HG02840 (cell line): ENCODE measurements around the gene PSMD1.
"Not testable (repeated sequence)": the region's sequence is repeated elsewhere in the genome, so short reads cannot be mapped to it uniquely, and the experiment has no call there.

Experiments used
- ATAC-seq: cut with Tn5 transposase; IDR thresholded peaks from one replicate; pipeline ENCODE4 v1.9.1; 2021; ENCODE audit warnings: mild to moderate bottlenecking, moderate library complexity, moderate number of reproducible peaks; ENCODE audit not compliant: unreplicated experiment, low FRiP score

The PSMD1 gene

DNA sequence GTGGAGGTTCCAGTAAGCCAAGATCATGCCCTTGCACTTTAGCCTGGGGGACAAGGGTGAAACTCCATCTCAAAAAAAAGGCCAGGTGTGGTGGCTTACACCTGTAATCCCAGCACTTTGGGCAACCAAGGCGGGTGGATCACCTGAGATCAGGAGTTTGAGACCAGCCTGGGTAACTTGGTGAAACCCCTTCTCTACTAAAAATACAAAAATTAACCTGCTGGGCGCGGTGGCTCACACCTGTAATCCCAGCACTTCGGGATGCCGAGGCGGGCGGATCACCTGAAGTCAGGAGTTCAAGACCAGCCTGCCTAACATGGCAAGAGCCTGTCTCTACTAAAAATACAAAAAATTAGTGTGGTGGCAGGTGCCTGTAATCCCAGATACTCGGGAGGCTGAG is 84.1 kb downstream of the PSMD1 start:
- not testable (repeated sequence) for ATAC-seq

DNA sequence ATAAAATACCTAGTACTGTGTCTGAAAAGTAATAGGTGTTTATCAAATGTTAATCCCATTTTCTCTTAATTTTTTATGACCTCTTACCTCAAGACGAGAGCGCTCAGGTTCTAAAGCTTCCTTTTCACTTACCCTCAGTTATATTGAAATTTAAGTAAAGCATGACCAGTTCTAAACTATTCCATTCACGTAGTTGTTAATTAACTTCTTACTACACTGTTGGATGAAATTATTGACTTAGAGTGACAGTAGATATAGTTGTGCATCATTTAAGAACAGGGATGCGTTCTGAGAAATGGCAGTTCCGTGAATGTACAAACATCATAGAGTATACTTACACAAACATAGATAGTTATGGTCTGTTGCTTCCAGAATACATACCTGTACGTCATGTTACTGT is 88.2 kb downstream of the PSMD1 start:
- no peak for ATAC-seq

DNA sequence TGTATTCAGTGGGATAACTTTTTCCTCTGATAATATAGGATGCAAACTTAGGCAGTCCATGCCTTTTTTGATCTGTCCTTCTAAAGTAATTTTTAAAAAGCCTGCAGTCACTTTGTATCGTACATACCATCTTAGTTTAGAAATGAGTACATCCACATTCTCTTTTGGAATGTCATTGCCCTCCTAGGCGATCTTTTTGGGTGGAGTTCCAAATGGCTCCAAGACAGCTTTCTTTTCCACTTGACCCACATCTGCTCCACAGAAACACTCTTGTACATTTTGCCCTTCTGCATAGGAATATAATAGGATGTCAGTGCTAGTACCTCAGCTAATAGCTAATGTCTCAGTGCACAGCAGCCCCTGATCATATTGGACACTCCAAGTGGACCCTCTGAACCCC is 90.0 kb downstream of the PSMD1 start:
- ATAC-seq, result no peak

DNA sequence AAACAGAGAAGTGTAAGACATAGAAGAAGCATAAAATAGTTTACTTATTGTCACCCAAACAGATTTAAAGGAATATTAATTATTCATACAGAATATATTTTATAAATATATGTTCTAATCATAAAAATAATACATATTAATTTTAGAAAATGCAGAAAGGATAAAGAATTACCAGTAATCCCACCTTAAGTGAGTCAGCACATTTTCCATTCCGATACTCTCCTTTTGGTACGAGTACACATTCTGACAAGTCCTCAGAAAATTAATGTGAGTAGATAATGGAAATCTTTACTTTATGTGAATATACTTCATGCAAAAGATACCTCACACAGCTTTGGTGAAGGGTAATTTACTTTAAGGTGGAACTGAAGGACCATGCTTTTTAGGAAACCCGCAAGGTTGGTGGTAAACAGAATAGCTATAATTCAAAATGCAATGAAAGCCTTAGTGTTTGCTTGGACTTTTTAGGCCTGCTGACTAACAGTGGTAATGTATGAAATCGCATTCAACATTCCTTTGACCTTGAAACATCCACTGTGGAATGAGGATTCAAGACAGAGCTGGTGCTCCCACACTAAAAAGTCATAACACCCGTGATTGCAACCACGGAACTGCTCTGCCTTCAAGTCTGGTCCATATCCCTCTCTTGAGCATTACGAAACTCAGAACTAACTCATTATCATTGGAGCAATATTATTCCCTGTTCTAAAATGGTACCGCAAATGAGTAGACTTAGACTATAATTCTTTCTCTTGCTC is 96.3 kb downstream of the PSMD1 start:
- ATAC-seq, result no peak

DNA sequence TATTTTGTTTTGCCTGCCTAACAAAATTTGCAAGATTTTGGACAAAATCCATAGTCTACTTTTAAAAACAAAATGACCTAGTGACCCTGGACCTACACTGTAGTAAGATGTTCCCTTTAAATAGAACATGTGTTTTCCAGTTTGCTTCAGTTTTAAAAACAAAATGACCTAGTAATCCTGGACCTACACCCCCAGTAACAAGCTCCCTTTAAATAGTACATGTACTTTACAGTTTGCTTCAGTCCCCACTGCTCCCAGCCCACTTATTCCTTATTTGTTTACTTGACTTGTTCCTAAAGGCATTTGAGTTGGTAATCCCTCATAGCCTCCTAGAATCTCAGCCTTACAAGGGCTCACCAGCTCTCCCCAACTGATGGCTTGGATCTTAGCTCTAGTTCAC is 102.6 kb downstream of the PSMD1 start:
- no peak for ATAC-seq

- ATAC-seq, result no peak
Measured at GRCh38 chr2:231160701-231161100, 104.0 kb downstream of the PSMD1 start.

GRCh38 chr2:231161252-231161839 is 104.7 kb downstream of the PSMD1 start:
- ATAC-seq, result no peak

- ATAC-seq, result no peak
Measured at GRCh38 chr2:231161877-231162329, 105.2 kb downstream of the PSMD1 start.

GRCh38 chr2:231163011-231163410 is 106.3 kb downstream of the PSMD1 start:
- ATAC-seq, result no peak

DNA sequence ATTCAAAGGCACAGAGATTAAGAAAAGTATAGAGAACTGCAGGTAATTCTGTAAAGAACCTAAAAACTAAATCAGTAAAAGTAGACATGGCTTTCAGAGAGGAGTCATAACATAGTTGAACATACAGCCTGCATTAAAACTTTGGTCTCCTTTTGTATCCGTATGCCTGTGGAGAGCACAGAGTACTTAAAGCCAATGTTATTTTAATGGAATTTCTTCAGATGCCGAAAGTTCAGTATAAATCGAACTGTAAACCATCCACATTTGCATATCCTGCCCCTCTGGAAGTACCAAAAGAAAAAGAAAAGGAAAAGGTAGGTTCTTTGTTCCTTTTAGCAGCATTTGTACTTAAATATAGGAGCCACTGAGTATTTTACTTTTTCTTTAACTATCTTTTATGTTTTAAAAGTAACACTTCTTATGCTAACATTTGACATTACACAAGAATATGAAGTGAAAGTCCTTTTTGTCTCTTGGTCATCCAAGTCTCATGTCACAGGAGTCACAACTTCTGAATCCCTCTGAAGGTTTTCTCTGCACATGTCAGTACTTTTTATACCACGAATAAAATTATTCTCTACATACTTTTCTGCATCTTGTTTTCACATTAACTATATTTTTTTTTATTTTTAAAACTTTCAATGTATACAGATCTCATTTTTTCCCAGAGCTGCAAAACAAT is 106.9 kb downstream of the PSMD1 start:
- ATAC-seq, result no peak

DNA sequence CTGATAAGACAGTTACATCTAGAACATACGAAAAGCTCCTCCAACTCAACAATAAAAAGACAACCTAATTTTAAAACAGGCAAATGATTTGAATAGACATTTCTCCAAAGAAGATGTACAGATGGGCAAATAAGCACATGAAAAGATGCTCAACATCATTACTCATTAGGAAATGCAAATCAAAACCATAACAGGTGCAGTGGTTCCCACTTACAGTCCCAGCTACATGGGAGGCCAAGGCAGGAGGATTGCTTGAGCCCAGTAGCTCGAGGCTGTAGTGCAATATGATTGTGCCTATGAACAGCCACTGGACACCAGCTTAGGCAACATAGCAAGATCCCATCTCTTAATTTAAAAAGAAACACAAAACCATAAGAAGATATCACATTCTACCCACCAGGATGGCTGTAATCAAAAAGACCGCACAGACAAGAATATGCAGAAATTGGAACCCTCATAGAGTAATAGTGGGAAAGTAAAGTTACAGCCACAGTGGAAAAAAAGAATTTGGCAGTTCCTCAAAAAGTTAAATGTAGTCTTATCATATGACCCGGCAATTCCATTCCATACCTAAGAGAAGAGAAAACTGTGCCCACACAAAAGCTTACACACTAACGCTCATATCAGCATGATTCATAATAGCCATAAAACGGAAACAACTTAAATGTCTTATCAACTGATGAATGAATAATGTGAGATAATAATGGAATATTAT is 111.2 kb downstream of the PSMD1 start:
- ATAC-seq, result no peak

- no peak for ATAC-seq
Measured at GRCh38 chr2:231168460-231169139, 111.9 kb downstream of the PSMD1 start.

- ATAC-seq, result no peak
Measured at GRCh38 chr2:231169488-231169887, 112.8 kb downstream of the PSMD1 start.

DNA sequence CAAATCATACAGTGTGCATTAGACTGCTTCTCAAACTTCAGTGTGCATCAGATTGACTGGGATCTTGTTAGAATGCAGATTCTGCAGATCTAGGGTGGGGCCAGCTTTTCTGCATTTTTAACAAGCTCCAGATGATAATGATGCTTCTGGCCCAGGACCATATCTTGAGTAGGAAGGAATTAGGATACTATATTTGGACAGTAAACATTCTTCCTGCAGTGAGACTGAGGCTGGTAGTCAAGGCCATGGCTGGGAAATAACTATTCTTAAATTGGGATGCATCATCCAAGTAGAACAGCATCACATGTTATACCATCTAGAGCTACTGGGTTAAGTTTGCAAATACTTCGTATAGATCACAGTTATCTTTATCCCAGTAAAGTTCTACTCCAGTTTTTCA is 113.4 kb downstream of the PSMD1 start:
- no peak for ATAC-seq

- ATAC-seq, result no peak
Measured at GRCh38 chr2:231172025-231172424, 115.4 kb downstream of the PSMD1 start.

DNA sequence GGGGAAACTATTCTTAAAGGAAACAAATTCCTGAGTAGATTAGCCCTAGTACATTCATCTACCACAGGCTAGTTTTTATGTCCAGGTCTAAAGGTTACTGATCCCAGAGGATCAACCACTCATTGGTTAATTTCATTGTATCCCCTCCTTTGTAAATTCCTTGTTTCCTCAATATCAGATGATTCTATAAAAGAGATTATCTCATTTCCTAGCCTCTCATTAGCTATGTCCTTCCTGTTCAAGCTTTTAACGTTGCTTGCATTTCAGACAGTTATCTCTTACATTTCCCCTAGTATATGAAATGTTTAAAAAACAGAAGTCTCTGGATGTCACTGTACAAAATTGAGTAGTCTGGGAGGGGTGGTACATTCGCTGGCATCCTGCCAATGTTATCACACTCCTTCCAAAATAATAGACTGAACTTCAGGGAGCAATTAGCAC is 117.6 kb downstream of the PSMD1 start:
- no peak for ATAC-seq

GRCh38 chr2:231176066-231176465 is 119.4 kb downstream of the PSMD1 start:
- no peak for ATAC-seq

DNA sequence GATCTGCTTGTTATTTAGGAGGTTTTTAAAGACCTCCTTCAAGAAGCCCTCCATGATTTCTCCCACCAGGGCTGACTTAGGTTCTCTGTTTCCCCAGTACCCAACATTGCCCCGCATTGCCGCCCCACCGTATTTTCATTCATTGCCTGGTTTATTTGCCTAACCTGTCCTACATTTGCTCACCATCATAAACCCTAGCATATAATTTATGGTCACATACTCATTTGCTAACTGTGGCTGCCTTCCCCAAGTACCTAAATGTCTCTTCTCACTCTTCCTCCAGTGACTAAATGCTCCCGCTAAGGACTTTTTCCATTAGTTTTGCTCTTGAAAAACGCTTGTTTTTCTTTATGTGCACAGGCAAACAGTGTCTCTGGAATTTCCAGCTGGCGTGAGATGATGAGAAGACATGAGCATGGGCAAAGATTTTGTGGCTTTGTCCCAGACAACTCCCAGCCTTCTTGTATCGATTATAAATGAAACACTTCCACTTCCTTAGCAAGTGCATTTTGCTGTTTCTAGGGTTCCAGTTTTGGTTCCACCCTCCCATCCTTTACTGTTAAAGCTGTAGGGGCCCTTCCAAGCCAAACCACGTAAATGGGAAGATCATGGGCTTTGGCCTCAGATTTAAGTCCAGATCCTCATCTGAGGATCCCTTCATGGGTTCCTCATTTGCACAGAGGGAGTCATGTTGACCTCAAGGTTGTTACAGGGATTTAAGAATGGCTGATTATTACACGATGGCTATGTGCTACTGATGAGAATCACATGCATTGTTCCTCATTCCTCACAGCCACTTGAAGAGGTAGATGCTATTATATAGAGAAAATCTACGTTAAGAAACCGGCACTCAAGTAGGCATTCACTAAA is 120.7 kb downstream of the PSMD1 start:
- no peak for ATAC-seq

- ATAC-seq, result not testable (repeated sequence)
Measured at GRCh38 chr2:231178805-231179204, 122.1 kb downstream of the PSMD1 start.
